Stimulated activated CD4-positive, alpha-beta T cell treated with anti-CD3 and anti-CD28 coated beads, Interleukin-15, amount 100 ng/mL, for 24 hours (primary cell): ENCODE results near the gene YBX1.
"Not testable (repeated sequence)": the region's sequence is repeated elsewhere in the genome, so short reads cannot be mapped to it uniquely, and the experiment has no call there.

ENCODE experiments used
- DNase-seq: peaks from one replicate; pipeline ENCODE4 v3.0.0-alpha.2; 2020

YBX1 gene

DNA sequence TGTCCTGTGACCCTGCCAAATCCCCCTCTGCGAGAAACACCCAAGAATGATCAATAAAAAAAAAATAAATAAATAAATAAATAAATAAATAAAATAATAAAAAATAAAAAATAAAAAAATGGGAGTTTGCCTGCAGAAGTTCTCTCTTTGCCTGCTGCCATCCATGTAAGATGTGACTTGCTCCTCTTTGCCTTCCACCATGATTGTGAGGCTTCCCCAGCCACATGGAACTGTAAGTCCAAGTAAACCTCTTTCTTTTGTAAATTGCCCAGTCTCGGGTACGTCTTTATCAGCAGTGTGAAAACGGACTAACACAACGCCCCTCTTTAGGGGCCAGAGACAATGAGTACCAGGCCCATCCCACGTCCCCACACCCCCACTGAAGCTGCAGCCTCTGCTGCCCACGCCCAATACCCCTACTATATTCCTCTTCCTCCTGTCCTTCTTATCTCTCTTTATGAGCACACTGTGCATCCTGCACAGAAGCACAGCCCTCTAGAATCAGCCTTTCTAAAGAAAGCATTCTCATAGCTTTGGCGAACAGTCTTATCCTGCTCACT is 69.4 kb downstream of the YBX1 start:
- DNase-seq: not testable (repeated sequence)

DNA sequence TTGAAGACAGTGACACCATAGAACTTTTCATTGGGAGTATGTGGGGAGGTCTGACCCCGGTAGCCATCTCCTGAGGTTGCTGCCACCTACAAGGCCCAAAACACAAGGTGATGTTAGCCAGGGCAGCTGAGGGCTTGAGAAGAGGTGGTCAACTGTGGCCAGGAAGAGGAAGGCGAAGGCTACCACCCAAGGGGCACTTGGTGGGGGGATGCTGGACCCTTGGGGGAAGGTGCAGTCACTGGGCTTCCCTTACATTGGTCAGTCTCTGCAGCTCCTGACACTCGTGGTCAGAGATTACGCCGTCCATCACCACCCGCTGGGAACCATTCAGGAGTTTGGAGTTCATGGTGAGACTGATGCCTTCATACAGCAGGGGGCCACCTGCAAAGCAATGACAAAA is 70.1 kb downstream of the YBX1 start:
- no peak for DNase-seq

GRCh38 chr1:42753070-42753469 is 70.9 kb downstream of the YBX1 start:
- DNase-seq: no peak
